Measurements from ENCODE around the gene PMFBP1. TPM values are rescaled to one million over a fixed set of nuclear protein-coding genes. Genes with fewer than 3 reads are reported as not detected.

PMFBP1 gene
- total RNA-seq, 1 donor from 2014 or later = 1.2 TPM

GRCh38 chr16:72173997-72174396, 2.0 kb upstream of the PMFBP1 start:
- Histone ChIP-seq H3K27ac (ENCODE audit: low read depth, low read length) (no peak overlapping the region), H3K79me2 (ENCODE audit: insufficient read depth, low read length) (no peaks in the 10 kb centered on the region), H3K27me3 (ENCODE audit: insufficient read depth, low read length) (no peaks in the 10 kb centered on the region), H3K9ac (ENCODE audit: low read length) (no peak overlapping the region), H2AFZ (ENCODE audit: low read depth, low read length) (no peak overlapping the region), H3K9me3 (ENCODE audit: insufficient read depth, low read depth, low read length) (no peaks in the 10 kb centered on the region), H3K4me3 (ENCODE audit: insufficient read depth, low read depth, low read length) (no peak overlapping the region), H3K4me2 (ENCODE audit: low read length) (no peak overlapping the region), H3K4me1 (ENCODE audit: insufficient read depth, low read length) (peaks cover 4% of the 10 kb centered on the region), H3K36me3 (ENCODE audit: insufficient read depth, low read length) (no peaks in the 10 kb centered on the region), H4K20me1 (ENCODE audit: insufficient read depth, low read length) (no peaks in the 10 kb centered on the region)
- DNase-seq (ENCODE audit: low read depth) (no peak), FAIRE-seq (no peak)
- Mint-ChIP-seq H3K36me3 (ENCODE audit: low read depth, unreplicated experiment) (peaks cover 2% of the 10 kb centered on the region), H3K27ac (ENCODE audit: unreplicated experiment) (no peak overlapping the region), H3K9me3 (ENCODE audit: unreplicated experiment) (peaks cover 8% of the 10 kb centered on the region), H3K27me3 (ENCODE audit: low read depth, unreplicated experiment) (peaks cover 4% of the 10 kb centered on the region), H3K4me3 (ENCODE audit: unreplicated experiment) (no peak overlapping the region), H3K4me1 (ENCODE audit: low read depth, unreplicated experiment) (peaks cover 9% of the 10 kb centered on the region)
- TF ChIP-seq, protein P1, sequence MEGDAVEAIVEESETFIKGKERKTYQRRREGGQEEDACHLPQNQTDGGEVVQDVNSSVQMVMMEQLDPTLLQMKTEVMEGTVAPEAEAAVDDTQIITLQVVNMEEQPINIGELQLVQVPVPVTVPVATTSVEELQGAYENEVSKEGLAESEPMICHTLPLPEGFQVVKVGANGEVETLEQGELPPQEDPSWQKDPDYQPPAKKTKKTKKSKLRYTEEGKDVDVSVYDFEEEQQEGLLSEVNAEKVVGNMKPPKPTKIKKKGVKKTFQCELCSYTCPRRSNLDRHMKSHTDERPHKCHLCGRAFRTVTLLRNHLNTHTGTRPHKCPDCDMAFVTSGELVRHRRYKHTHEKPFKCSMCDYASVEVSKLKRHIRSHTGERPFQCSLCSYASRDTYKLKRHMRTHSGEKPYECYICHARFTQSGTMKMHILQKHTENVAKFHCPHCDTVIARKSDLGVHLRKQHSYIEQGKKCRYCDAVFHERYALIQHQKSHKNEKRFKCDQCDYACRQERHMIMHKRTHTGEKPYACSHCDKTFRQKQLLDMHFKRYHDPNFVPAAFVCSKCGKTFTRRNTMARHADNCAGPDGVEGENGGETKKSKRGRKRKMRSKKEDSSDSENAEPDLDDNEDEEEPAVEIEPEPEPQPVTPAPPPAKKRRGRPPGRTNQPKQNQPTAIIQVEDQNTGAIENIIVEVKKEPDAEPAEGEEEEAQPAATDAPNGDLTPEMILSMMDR (IDR thresholded peaks at IDR 0.05; ENCODE audit: insufficient read depth, low read depth, low read length) = no peak
- no peak for TF ChIP-seq EZH2 (IDR thresholded peaks at IDR 0.05; ENCODE audit: insufficient read depth, low read length)

- no peak for DNase-seq (ENCODE audit: low read depth)
- no peaks in the 10 kb centered on the region for H3K36me3 ChIP-seq (ENCODE audit: insufficient read depth, low read length)
- H3K36me3 Mint-ChIP-seq (ENCODE audit: low read depth, unreplicated experiment) = no peaks in the 10 kb centered on the region
- H3K27me3 ChIP-seq (ENCODE audit: insufficient read depth, low read length) = no peaks in the 10 kb centered on the region
- peaks cover 2% of the 10 kb centered on the region for H3K9me3 Mint-ChIP-seq (ENCODE audit: unreplicated experiment)
- no peak overlapping the region for H3K9ac ChIP-seq (ENCODE audit: low read length)
- H3K4me3 ChIP-seq (ENCODE audit: insufficient read depth, low read depth, low read length) = no peak overlapping the region
- no peaks in the 10 kb centered on the region for H4K20me1 ChIP-seq (ENCODE audit: insufficient read depth, low read length)
- H3K9me3 ChIP-seq (ENCODE audit: insufficient read depth, low read depth, low read length) = no peaks in the 10 kb centered on the region
- H3K4me3 Mint-ChIP-seq (ENCODE audit: unreplicated experiment) = no peak overlapping the region
- no peak for FAIRE-seq
- H3K27me3 Mint-ChIP-seq (ENCODE audit: low read depth, unreplicated experiment) = no peaks in the 10 kb centered on the region
- peaks cover 9% of the 10 kb centered on the region for H3K4me1 Mint-ChIP-seq (ENCODE audit: low read depth, unreplicated experiment)
- peaks cover 4% of the 10 kb centered on the region for H3K4me1 ChIP-seq (ENCODE audit: insufficient read depth, low read length)
- no peak for TF ChIP-seq EZH2 (IDR thresholded peaks at IDR 0.05; ENCODE audit: insufficient read depth, low read length)
- TF ChIP-seq, protein P1 (IDR thresholded peaks at IDR 0.05; ENCODE audit: insufficient read depth, low read depth, low read length) = no peak
- H3K27ac Mint-ChIP-seq (ENCODE audit: unreplicated experiment) = no peak overlapping the region
- no peaks in the 10 kb centered on the region for H3K79me2 ChIP-seq (ENCODE audit: insufficient read depth, low read length)
- no peak overlapping the region for H3K4me2 ChIP-seq (ENCODE audit: low read length)
- no peak overlapping the region for H3K27ac ChIP-seq (ENCODE audit: low read depth, low read length)
- no peak overlapping the region for H2AFZ ChIP-seq (ENCODE audit: low read depth, low read length)
These were observed 719 bp downstream of the PMFBP1 start for GRCh38 chr16:72171236-72171635.

DNA sequence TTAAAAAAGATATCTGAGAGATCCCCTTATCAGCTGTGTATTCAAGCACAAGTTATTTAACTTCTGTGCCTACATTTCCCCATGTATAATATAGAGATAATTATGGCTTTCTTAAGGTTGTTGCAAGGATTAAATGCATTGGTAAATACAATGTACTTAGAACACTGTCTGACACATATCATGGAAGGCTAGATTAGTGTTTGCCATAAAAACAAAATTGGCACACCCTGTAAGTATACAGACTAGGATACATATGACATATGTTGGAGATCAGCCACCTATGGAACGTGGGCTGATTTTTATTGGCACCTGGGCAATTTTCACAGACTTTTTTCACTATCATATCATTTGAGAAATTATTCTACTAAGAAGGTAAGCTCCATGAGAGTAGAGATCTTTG, 2.2 kb downstream of the PMFBP1 start:
- H3K36me3 ChIP-seq (ENCODE audit: insufficient read depth, low read length) = no peaks in the 10 kb centered on the region
- H3K9me3 ChIP-seq (ENCODE audit: insufficient read depth, low read depth, low read length) = no peaks in the 10 kb centered on the region
- H3K36me3 Mint-ChIP-seq (ENCODE audit: low read depth, unreplicated experiment) = no peaks in the 10 kb centered on the region
- FAIRE-seq (no peak), DNase-seq (ENCODE audit: low read depth) (no peak)
- TF ChIP-seq, protein P1 (IDR thresholded peaks at IDR 0.05; ENCODE audit: insufficient read depth, low read depth, low read length) = no peak
- no peak for TF ChIP-seq EZH2 (IDR thresholded peaks at IDR 0.05; ENCODE audit: insufficient read depth, low read length)
- H3K9me3 Mint-ChIP-seq (ENCODE audit: unreplicated experiment) = peaks cover 4% of the 10 kb centered on the region
- no peaks in the 10 kb centered on the region for H4K20me1 ChIP-seq (ENCODE audit: insufficient read depth, low read length)
- no peak overlapping the region for H2AFZ ChIP-seq (ENCODE audit: low read depth, low read length)
- no peak overlapping the region for H3K27ac ChIP-seq (ENCODE audit: low read depth, low read length)
- H3K4me3 ChIP-seq (ENCODE audit: insufficient read depth, low read depth, low read length) = no peak overlapping the region
- H3K79me2 ChIP-seq (ENCODE audit: insufficient read depth, low read length) = no peaks in the 10 kb centered on the region
- H3K4me3 Mint-ChIP-seq (ENCODE audit: unreplicated experiment) = no peak overlapping the region
- H3K4me2 ChIP-seq (ENCODE audit: low read length) = no peak overlapping the region
- no peaks in the 10 kb centered on the region for H3K27me3 ChIP-seq (ENCODE audit: insufficient read depth, low read length)
- no peaks in the 10 kb centered on the region for H3K27me3 Mint-ChIP-seq (ENCODE audit: low read depth, unreplicated experiment)
- H3K27ac Mint-ChIP-seq (ENCODE audit: unreplicated experiment) = no peak overlapping the region
- H3K4me1 Mint-ChIP-seq (ENCODE audit: low read depth, unreplicated experiment) = peaks cover 9% of the 10 kb centered on the region
- H3K9ac ChIP-seq (ENCODE audit: low read length) = no peak overlapping the region
- peaks cover 4% of the 10 kb centered on the region for H3K4me1 ChIP-seq (ENCODE audit: insufficient read depth, low read length)
